Lung (tissue), 12 donors: Measurements from ENCODE around the gene PTGES2. TPM values are rescaled to one million over a fixed set of nuclear protein-coding genes. Genes with fewer than 3 reads are reported as not detected.

Source experiments
- ATAC-seq: fragments of 200-7000 bp; cut with Tn5 transposase; one replicate; pipeline ENCODE4 v1.9.1; 2020; ENCODE audit warnings: moderate number of reproducible peaks; ENCODE audit not compliant: insufficient read depth, low FRiP score
- DNase-seq, 3 donors: peaks; one replicate each; pipeline ENCODE4 v3.0.0-alpha.2; 2013 to 2017
- H3K27ac ChIP-seq, 2 donors: one replicate each; pipeline ENCODE4 v1.5.1; 2013; ENCODE audit warnings: mild to moderate bottlenecking in 2 of 2, moderate library complexity in 2 of 2, control low read depth in 1 of 2, inconsistent platforms in 1 of 2, low read depth in 1 of 2, low read length in 1 of 2
- H3K27me3 ChIP-seq, 3 donors: one replicate each; pipeline ENCODE4 v1.5.1; 2013; ENCODE audit warnings: low read length in 2 of 3; ENCODE audit not compliant: control insufficient read depth in 3 of 3, insufficient read depth in 3 of 3
- H3K36me3 ChIP-seq, 4 donors: one replicate each; pipeline ENCODE4 v1.5.1; 2013; ENCODE audit warnings: low read length in 4 of 4, mild to moderate bottlenecking in 1 of 4, moderate library complexity in 1 of 4; ENCODE audit not compliant: control insufficient read depth in 4 of 4, insufficient read depth in 4 of 4
- H3K4me1 ChIP-seq, 5 donors: one replicate each; pipeline ENCODE4 v1.5.1; 2013; ENCODE audit warnings: low read length in 5 of 5, mild to moderate bottlenecking in 2 of 5, moderate library complexity in 1 of 5; ENCODE audit not compliant: control insufficient read depth in 5 of 5, insufficient read depth in 5 of 5
- H3K4me3 ChIP-seq: one replicate; pipeline ENCODE4 v1.5.1; 2013; ENCODE audit warnings: mild to moderate bottlenecking, control low read depth, moderate library complexity
- H3K9ac ChIP-seq, 2 donors: one replicate each; pipeline ENCODE4 v1.5.1; 2013; ENCODE audit warnings: low read length in 2 of 2, control low read depth in 1 of 2; ENCODE audit not compliant: insufficient read depth in 1 of 2
- H3K9me3 ChIP-seq, 4 donors: one replicate each; pipeline ENCODE4 v1.5.1; 2013; ENCODE audit warnings: low read length in 3 of 4, mild to moderate bottlenecking in 1 of 4, moderate library complexity in 1 of 4; ENCODE audit not compliant: control insufficient read depth in 4 of 4, insufficient read depth in 3 of 4
- CTCF ChIP-seq: IDR thresholded peaks from 2 replicates; pipeline ENCODE4 v1.5.1; 2012; ENCODE audit warnings: mild to moderate bottlenecking; ENCODE audit errors: control extremely low read depth, extremely low read depth
- WGBS, 2 donors: extraction: QIAGEN DNeasy Blood & Tissue Kit; methylation state at CpG; one replicate each; pipeline ENCODE4 v1.1.7; 2013; 5-methylcytosine and 5-hydroxymethylcytosine counted together
- polyA plus RNA-seq, 2 donors: library from polyadenylated mRNA; stranded (reverse); fragments of 200-250 nt; gene quantifications; one replicate each; pipeline ENCODE4 v1.2.1, GENCODE V29; 2013
- total RNA-seq, 2 donors: library from RNA; depleted of rRNA in 1 of 2; stranded (reverse); fragments of >200 nt in 1 of 2; gene quantifications; one replicate each; pipeline ENCODE4 v1.2.1, GENCODE V29; 2014 to 2021
- donor health status: control.
- donor health status: control.
- donor health status: Bipolar disorder and iron deficiency.
- donor health status: healthy.
- donor health status: DM: yes; HTN: yes; CAD: no.

The PTGES2 gene
- total and polyA plus RNA-seq, 4 donors: 42.0 to 66.8 (median 54.7) TPM

- Histone ChIP-seq H3K9ac (peak overlapping the region in 1 of 2 donors; percentile 63), H3K27ac (peak overlapping the region; percentile 86 to 95), H3K4me1 (peaks cover 0 to 18% (median 9%) of the 10 kb centered on the region in 5 donors), H3K9me3 (peaks cover 0 to 4% (median 0%) of the 10 kb centered on the region in 4 donors), H3K36me3 (peaks cover 0 to 4% (median 0%) of the 10 kb centered on the region in 4 donors), H3K27me3 (no peaks in the 10 kb centered on the region), H3K4me3 (peak overlapping the region; percentile 64)
- 62 to 71% methylated on average over 28 to 29 of the region's 29 CpGs for WGBS, 2 donors
- ATAC-seq (no peak), DNase-seq (no peak)
- TF ChIP-seq CTCF: no peak
Observed at GRCh38 chr9:128128836-128129590, 1.5 kb upstream of the PTGES2 start.

GRCh38 chr9:128127990-128128835 lies 684 bp upstream of the PTGES2 start:
- H3K36me3 ChIP-seq: peaks cover 0 to 10% (median 3%) of the 10 kb centered on the region in 4 donors
- peak overlapping the region; percentile 95 to 96 for H3K27ac ChIP-seq
- H3K4me1 ChIP-seq: peaks cover 0 to 18% (median 9%) of the 10 kb centered on the region in 5 donors
- WGBS, 2 donors: 0 to 1% methylated on average over 82 of the region's 82 CpGs
- H3K9me3 ChIP-seq: no peaks in the 10 kb centered on the region
- ATAC-seq: peak; percentile 88
- no peaks in the 10 kb centered on the region for H3K27me3 ChIP-seq
- DNase-seq: peak; percentile 88 to 95 (median 95)
- H3K9ac ChIP-seq: peak overlapping the region; percentile 46 to 63
- peak overlapping the region; percentile 94 for H3K4me3 ChIP-seq
- TF ChIP-seq CTCF: no peak

- no peak for ATAC-seq
- TF ChIP-seq CTCF: no peak
- WGBS, 2 donors: 55 to 59% methylated on average over 10 of the region's 10 CpGs
Observed at GRCh38 chr9:128125580-128126354, 1.8 kb downstream of the PTGES2 start.

More at GRCh38 chr9:128125580-128126354, 1.8 kb downstream of the PTGES2 start:
- Histone ChIP-seq H3K36me3 (peaks cover 0 to 29% (median 3%) of the 10 kb centered on the region in 4 donors), H3K27me3 (no peaks in the 10 kb centered on the region), H3K27ac (peak overlapping the region in 1 of 2 donors; percentile 13), H3K9ac (no peak overlapping the region), H3K9me3 (no peaks in the 10 kb centered on the region), H3K4me1 (peaks cover 0 to 15% (median 9%) of the 10 kb centered on the region in 5 donors), H3K4me3 (no peak overlapping the region)
- DNase-seq: no peak
